Astrocyte of the spinal cord (primary cell): ENCODE data around the gene UMAD1.
A peak's percentile ranks its signal among the peaks of the same experiment; 100 is the strongest.

Experiments used
- DNase-seq: peaks from one replicate; pipeline ENCODE4 v3.0.0; 2011; ENCODE audit warnings: low read depth, low spot score
- H3K4me3 ChIP-seq: 2 replicates; pipeline ENCODE4 v1.5.1; 2011; ENCODE audit warnings: low read depth, mild to moderate bottlenecking, low read length, moderate library complexity
- CTCF ChIP-seq: IDR thresholded peaks from 2 replicates; pipeline ENCODE4 v1.5.1; 2012; ENCODE audit warnings: low read depth, mild to moderate bottlenecking, low read length, inconsistent platforms
- in situ Hi-C: cut with HindIII; loops from 2 replicates; pipeline ENCODE4 v1.10.0; 2017; ENCODE audit warnings: low sequenced_read_pairs

UMAD1 gene

GRCh38 chr7:7909376-7909775 is 268.8 kb downstream of the UMAD1 start:
- no peak overlapping the region for H3K4me3 ChIP-seq
- TF ChIP-seq CTCF: no peak
- in situ Hi-C loops: no loop called here
- no peak for DNase-seq

GRCh38 chr7:7911369-7912123 is 271.0 kb downstream of the UMAD1 start:
- TF ChIP-seq CTCF: no peak
- H3K4me3 ChIP-seq: no peak overlapping the region
- DNase-seq: peak; percentile 74
- in situ Hi-C loops: no loop called here

GRCh38 chr7:7912937-7913336 is 272.4 kb downstream of the UMAD1 start:
- H3K4me3 ChIP-seq: no peak overlapping the region
- DNase-seq: no peak
- in situ Hi-C loops: no loop called here
- TF ChIP-seq CTCF: no peak

GRCh38 chr7:7913504-7913903 is 273.0 kb downstream of the UMAD1 start:
- TF ChIP-seq CTCF: no peak
- H3K4me3 ChIP-seq: no peak overlapping the region
- no peak for DNase-seq
- in situ Hi-C loops: no loop called here

DNA sequence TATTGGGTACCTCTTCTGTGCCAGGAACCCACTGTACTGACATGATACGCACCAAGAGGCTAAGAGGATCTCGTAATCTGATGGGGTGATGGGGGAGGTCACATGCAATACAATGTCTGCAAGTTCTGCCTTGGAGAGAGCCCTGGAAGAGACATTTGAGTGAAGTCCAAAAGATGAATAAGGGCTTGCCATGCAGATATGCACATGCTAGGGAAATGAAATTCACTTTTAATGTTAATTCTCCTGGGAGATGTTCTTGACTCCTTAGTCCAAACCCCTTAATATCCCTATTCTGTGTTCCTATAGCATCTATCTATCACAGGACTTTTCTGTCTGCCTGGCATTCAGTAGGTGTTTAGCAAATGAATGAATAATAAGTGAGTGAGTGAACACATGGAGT is 274.0 kb downstream of the UMAD1 start:
- DNase-seq: no peak
- in situ Hi-C loops: no loop called here
- no peak for TF ChIP-seq CTCF
- no peak overlapping the region for H3K4me3 ChIP-seq

- in situ Hi-C loops: no loop called here
- no peak overlapping the region for H3K4me3 ChIP-seq
- no peak for TF ChIP-seq CTCF
- no peak for DNase-seq
These were observed 275.5 kb downstream of the UMAD1 start for GRCh38 chr7:7916064-7916463.
